T-cell (primary cell): ENCODE results near the gene FAT2. TPM values are rescaled to one million over a fixed set of nuclear protein-coding genes. Genes with fewer than 3 reads are reported as not detected.

ENCODE experiments used
- ATAC-seq, 4 experiments: fragments of 200-7000 bp in 3 of 4; fragments of 150-1000 bp in 1 of 4; cut with Tn5 transposase; replicated peaks in 1 of 4; 1 replicate in 3 of 4; 2 replicates in 1 of 4; pipeline ENCODE4 v1.10.0; 2021; ENCODE audit warnings: moderate library complexity in 3 of 4, mild to moderate bottlenecking in 2 of 4, moderate number of reproducible peaks in 1 of 4
- CTCF ChIA-PET, 2 donors: fragments of 300-600 bp; sonication (Branson Sonifier 250); formaldehyde crosslinking; loops; one replicate each; lab custom pipeline; 2022; ENCODE audit warnings: antibody characterized with exemption in 2 of 2; lab: Charles Lee
- POLR2A ChIA-PET, 2 donors: fragments of 300-600 bp; sonication (Branson Sonifier 250); formaldehyde crosslinking; loops; one replicate each; lab custom pipeline; 2022; ENCODE audit warnings: antibody characterized with exemption in 2 of 2; lab: Charles Lee
- DNase-seq, 35 experiments: peaks; one replicate each; pipeline versions ENCODE4 v3.0.0 to v3.0.0-alpha.2; 2013 to 2023
- H3K27ac ChIP-seq: one replicate; pipeline ENCODE4 v1.5.1; 2013; ENCODE audit warnings: low read length
- H3K27me3 ChIP-seq, 2 experiments: replicated peaks in 1 of 2; 1 replicate in 1 of 2; 2 replicates in 1 of 2; pipeline versions ENCODE4 v1.6.1 to v1.7.0; 2013; ENCODE audit warnings: low read length in 1 of 2, mixed read lengths in 1 of 2; ENCODE audit not compliant: control insufficient read depth in 2 of 2, insufficient read depth in 2 of 2; ENCODE audit errors: extremely low read depth in 1 of 2
- H3K36me3 ChIP-seq, 2 donors: 1 replicate in 1 of 2; 2 replicates in 1 of 2; pipeline versions ENCODE4 v1.6.1 to v1.7.0; 2013; ENCODE audit warnings: low read length in 1 of 2; ENCODE audit not compliant: control insufficient read depth in 2 of 2, insufficient read depth in 1 of 2; ENCODE audit errors: extremely low read depth in 1 of 2
- H3K4me1 ChIP-seq, 2 experiments: 1 replicate in 1 of 2; 2 replicates in 1 of 2; pipeline versions ENCODE4 v1.6.1 to v1.7.0; 2013; ENCODE audit warnings: low read length in 2 of 2, mixed read lengths in 1 of 2; ENCODE audit not compliant: insufficient read depth in 2 of 2, control insufficient read depth in 1 of 2; ENCODE audit errors: extremely low read depth in 1 of 2
- H3K4me3 ChIP-seq, 2 donors: 1 replicate in 1 of 2; 2 replicates in 1 of 2; pipeline versions ENCODE4 v1.5.1 to v1.7.0; 2013; ENCODE audit warnings: mild to moderate bottlenecking in 2 of 2, low read length in 1 of 2, moderate library complexity in 1 of 2; ENCODE audit not compliant: control insufficient read depth in 1 of 2; ENCODE audit errors: extremely low read depth in 1 of 2
- H3K9me3 ChIP-seq: 2 replicates; pipeline ENCODE4 v1.7.0; 2013
- H3K27ac Mint-ChIP-seq, 2 donors: one replicate each; pipeline ENCODE4 v1.8.0; 2020 to 2021; ENCODE audit warnings: mild to moderate bottlenecking in 2 of 2, mixed read lengths in 2 of 2
- H3K27me3 Mint-ChIP-seq, 2 donors: one replicate each; pipeline ENCODE4 v1.8.0; 2021 to 2022; ENCODE audit warnings: mixed read lengths in 2 of 2
- H3K36me3 Mint-ChIP-seq: one replicate; pipeline ENCODE4 v1.8.0; 2021; ENCODE audit warnings: mixed read lengths
- H3K4me1 Mint-ChIP-seq, 3 donors: one replicate each; pipeline ENCODE4 v1.8.0; 2020 to 2022; ENCODE audit warnings: mixed read lengths in 3 of 3, mild to moderate bottlenecking in 1 of 3
- H3K4me3 Mint-ChIP-seq, 3 donors: one replicate each; pipeline ENCODE4 v1.8.0; 2020 to 2022; ENCODE audit warnings: mild to moderate bottlenecking in 3 of 3, mixed read lengths in 3 of 3, moderate library complexity in 3 of 3
- H3K9me3 Mint-ChIP-seq, 3 donors: one replicate each; pipeline ENCODE4 v1.8.0; 2020 to 2022; ENCODE audit warnings: mixed read lengths in 3 of 3
- WGBS: methylation state at CpG from one replicate; pipeline ENCODE4 v1.1.5; 2013; ENCODE audit warnings: missing lambda C conversion rate; ENCODE audit not compliant: insufficient coverage; 5-methylcytosine and 5-hydroxymethylcytosine counted together
- total RNA-seq, 35 experiments: library from RNA in 6 of 35; stranded (reverse) in 6 of 35; fragments of 120-200 nt in 1 of 35; gene quantifications; one replicate each; pipeline versions ENCODE4 v1.2.1 to v1.2.4 and lab custom pipeline; 2013 to 2026

FAT2 gene
- total RNA-seq, 5 donors from 2014 or later (not counting 1 experiment from before 2014, with no cell fraction given): not detected

- no peak for DNase-seq
- Histone ChIP-seq H3K4me3 (no peak overlapping the region), H3K36me3 (no peaks in the 10 kb centered on the region), H3K27ac (no peak overlapping the region), H3K27me3 (peaks cover 0 to 10% of the 10 kb centered on the region in 2 experiments), H3K9me3 (no peaks in the 10 kb centered on the region), H3K4me1 (no peaks in the 10 kb centered on the region)
- WGBS: 80% methylated on average over 3 of the region's 3 CpGs
- H3K9me3 Mint-ChIP-seq: no peaks in the 10 kb centered on the region
- H3K36me3 Mint-ChIP-seq: no peaks in the 10 kb centered on the region
- CTCF ChIA-PET: interaction anchor here in 1 of 2 donors (0.6 kb wide), 1 partner anchor 1484 kb away, joined by 3 read pairs; no protein-coding TSS in a partner anchor
- H3K27ac Mint-ChIP-seq: no peak overlapping the region
- POLR2A ChIA-PET: no interaction called here
- no peak for ATAC-seq
- peaks cover 0 to 2% (median 0%) of the 10 kb centered on the region in 3 donors for H3K4me1 Mint-ChIP-seq
- H3K4me3 Mint-ChIP-seq: no peak overlapping the region
- no peaks in the 10 kb centered on the region for H3K27me3 Mint-ChIP-seq
Measured at GRCh38 chr5:151600069-151600665, 9.0 kb upstream of the FAT2 start.

- ChIA-PET POLR2A (no interaction called here), CTCF (no interaction called here)
- Histone ChIP-seq H3K9me3 (no peaks in the 10 kb centered on the region), H3K4me3 (no peak overlapping the region), H3K27me3 (peaks cover 0 to 7% of the 10 kb centered on the region in 2 experiments), H3K4me1 (no peaks in the 10 kb centered on the region), H3K36me3 (no peaks in the 10 kb centered on the region), H3K27ac (no peak overlapping the region)
- Mint-ChIP-seq H3K4me1 (no peaks in the 10 kb centered on the region), H3K9me3 (no peaks in the 10 kb centered on the region), H3K36me3 (no peaks in the 10 kb centered on the region), H3K27me3 (no peaks in the 10 kb centered on the region), H3K4me3 (no peak overlapping the region), H3K27ac (no peak overlapping the region)
- DNase-seq (no peak), ATAC-seq (no peak)
- WGBS: 0% methylated on average over 1 of the region's 2 CpGs
Measured at GRCh38 chr5:151598984-151599383, 7.9 kb upstream of the FAT2 start.

GRCh38 chr5:151598549-151598948 is 7.4 kb upstream of the FAT2 start:
- CTCF ChIA-PET: no interaction called here
- no peaks in the 10 kb centered on the region for H3K4me1 ChIP-seq

GRCh38 chr5:151597749-151598148 is 6.6 kb upstream of the FAT2 start:
- ATAC-seq: no peak
- H3K4me1 ChIP-seq: no peaks in the 10 kb centered on the region
- no peaks in the 10 kb centered on the region for H3K4me1 Mint-ChIP-seq
- no peak for DNase-seq
- 100% methylated on average over 2 of the region's 3 CpGs for WGBS
- H3K27me3 ChIP-seq: peaks cover 0 to 11% of the 10 kb centered on the region in 2 experiments
- ChIA-PET CTCF (no interaction called here), POLR2A (no interaction called here)
- H3K36me3 ChIP-seq: no peaks in the 10 kb centered on the region
- H3K9me3 Mint-ChIP-seq: no peaks in the 10 kb centered on the region
- H3K9me3 ChIP-seq: no peaks in the 10 kb centered on the region
- no peak overlapping the region for H3K4me3 Mint-ChIP-seq
- H3K4me3 ChIP-seq: no peak overlapping the region
- no peaks in the 10 kb centered on the region for H3K27me3 Mint-ChIP-seq
- H3K36me3 Mint-ChIP-seq: no peaks in the 10 kb centered on the region
- no peak overlapping the region for H3K27ac ChIP-seq
- no peak overlapping the region for H3K27ac Mint-ChIP-seq

More at GRCh38 chr5:151598549-151598948, 7.4 kb upstream of the FAT2 start:
- no peak overlapping the region for H3K4me3 ChIP-seq
- Mint-ChIP-seq H3K36me3 (no peaks in the 10 kb centered on the region), H3K4me3 (no peak overlapping the region), H3K9me3 (no peaks in the 10 kb centered on the region), H3K4me1 (no peaks in the 10 kb centered on the region), H3K27ac (no peak overlapping the region), H3K27me3 (no peaks in the 10 kb centered on the region)
- no peak for DNase-seq
- peaks cover 0 to 7% of the 10 kb centered on the region in 2 experiments for H3K27me3 ChIP-seq
- H3K27ac ChIP-seq: no peak overlapping the region
- no peak for ATAC-seq
- H3K9me3 ChIP-seq: no peaks in the 10 kb centered on the region
- POLR2A ChIA-PET: no interaction called here
- no peaks in the 10 kb centered on the region for H3K36me3 ChIP-seq
- 78% methylated on average over 1 of the region's 1 CpG for WGBS

- H3K27ac ChIP-seq: no peak overlapping the region
- CTCF ChIA-PET: no interaction called here
- H3K4me3 ChIP-seq: no peak overlapping the region
Measured at GRCh38 chr5:151596828-151597539, 5.9 kb upstream of the FAT2 start.

GRCh38 chr5:151595411-151595826 is 4.3 kb upstream of the FAT2 start:
- Histone ChIP-seq H3K27me3 (peaks cover 0 to 11% of the 10 kb centered on the region in 2 experiments), H3K27ac (no peak overlapping the region), H3K4me1 (no peaks in the 10 kb centered on the region), H3K9me3 (no peaks in the 10 kb centered on the region), H3K4me3 (no peak overlapping the region), H3K36me3 (no peaks in the 10 kb centered on the region)
- no peaks in the 10 kb centered on the region for H3K4me1 Mint-ChIP-seq
- ChIA-PET CTCF (no interaction called here), POLR2A (no interaction called here)
- H3K9me3 Mint-ChIP-seq: no peaks in the 10 kb centered on the region
- no peaks in the 10 kb centered on the region for H3K36me3 Mint-ChIP-seq
- no peak overlapping the region for H3K4me3 Mint-ChIP-seq
- peaks cover 0 to 1% of the 10 kb centered on the region in 2 donors for H3K27me3 Mint-ChIP-seq
- no peak for ATAC-seq
- 87% methylated on average over 10 of the region's 11 CpGs for WGBS
- no peak overlapping the region for H3K27ac Mint-ChIP-seq
- no peak for DNase-seq

More at GRCh38 chr5:151596828-151597539, 5.9 kb upstream of the FAT2 start:
- no CpG with 5 or more reads among the region's 2 CpGs for WGBS
- no peaks in the 10 kb centered on the region for H3K27me3 Mint-ChIP-seq
- POLR2A ChIA-PET: no interaction called here
- no peak overlapping the region for H3K4me3 Mint-ChIP-seq
- ATAC-seq: no peak
- no peak overlapping the region for H3K27ac Mint-ChIP-seq
- H3K27me3 ChIP-seq: peaks cover 0 to 11% of the 10 kb centered on the region in 2 experiments
- H3K4me1 Mint-ChIP-seq: no peaks in the 10 kb centered on the region
- no peaks in the 10 kb centered on the region for H3K9me3 ChIP-seq
- no peak for DNase-seq
- H3K36me3 ChIP-seq: no peaks in the 10 kb centered on the region
- H3K36me3 Mint-ChIP-seq: no peaks in the 10 kb centered on the region
- no peaks in the 10 kb centered on the region for H3K4me1 ChIP-seq
- no peaks in the 10 kb centered on the region for H3K9me3 Mint-ChIP-seq
